DOHH2 (cell line): ENCODE measurements around the gene VAC14.

Experiments used
- H3F3A ChIP-seq: fragments of 200-600 bp; sonication (generic), shearing (Covaris generic); 2 replicates; pipeline ENCODE4 v1.6.0; 2016; ENCODE audit warnings: antibody characterized with exemption, mild to moderate bottlenecking; ENCODE audit not compliant: control insufficient read depth, insufficient read depth
- H3K27ac ChIP-seq: fragments of 200-600 bp; sonication (generic); 2 replicates; pipeline ENCODE4 v1.5.1; 2014; ENCODE audit warnings: low read depth, mild to moderate bottlenecking, low read length, moderate library complexity
- H3K27me3 ChIP-seq: fragments of 200-600 bp; sonication (generic); 2 replicates; pipeline ENCODE4 v1.6.1; 2014; ENCODE audit warnings: mild to moderate bottlenecking, low read length, mixed read lengths; ENCODE audit not compliant: control insufficient read depth
- H3K36me3 ChIP-seq: fragments of 200-600 bp; sonication (generic); 2 replicates; pipeline ENCODE4 v1.6.1; 2014; ENCODE audit warnings: mild to moderate bottlenecking, low read length, moderate library complexity, mixed read lengths; ENCODE audit not compliant: control insufficient read depth
- H3K4me1 ChIP-seq: fragments of 200-600 bp; sonication (generic); 2 replicates; pipeline ENCODE4 v1.6.1; 2014; ENCODE audit warnings: mild to moderate bottlenecking, low read length, mixed read lengths; ENCODE audit not compliant: control insufficient read depth
- H3K4me2 ChIP-seq: fragments of 200-600 bp; sonication (generic); 2 replicates; pipeline ENCODE4 v1.6.0; 2014; ENCODE audit warnings: mild to moderate bottlenecking, low read length, moderate library complexity
- H3K4me3 ChIP-seq: fragments of 200-600 bp; sonication (generic); 2 replicates; pipeline ENCODE4 v1.5.1; 2014; ENCODE audit warnings: mild to moderate bottlenecking, low read length, mixed read lengths
- H3K79me2 ChIP-seq: fragments of 200-600 bp; sonication (generic); 2 replicates; pipeline ENCODE4 v1.6.1; 2014; ENCODE audit warnings: mild to moderate bottlenecking, low read length, mixed read lengths; ENCODE audit not compliant: control insufficient read depth
- H3K9me2 ChIP-seq: fragments of 200-600 bp; sonication (generic); replicated peaks from 2 replicates; pipeline ENCODE4 v1.6.1; 2014; ENCODE audit warnings: mild to moderate bottlenecking, low read length, mixed read lengths; ENCODE audit not compliant: control insufficient read depth
- H3K9me3 ChIP-seq: fragments of 200-600 bp; sonication (generic); 2 replicates; pipeline ENCODE4 v1.6.1; 2014; ENCODE audit warnings: antibody characterized with exemption, low read length, mixed read lengths; ENCODE audit not compliant: control insufficient read depth, insufficient read depth
- H4K20me1 ChIP-seq: fragments of 200-600 bp; sonication (generic); 2 replicates; pipeline ENCODE4 v1.6.0; 2014; ENCODE audit warnings: low read depth, mild to moderate bottlenecking, antibody characterized with exemption, low read length, moderate library complexity; ENCODE audit not compliant: control insufficient read depth, insufficient read depth
- EZH2phosphoT487 ChIP-seq: fragments of 200-600 bp; sonication (generic); IDR thresholded peaks from 2 replicates; pipeline ENCODE4 v1.6.1; 2017; ENCODE audit warnings: borderline replicate concordance, mild to moderate bottlenecking, antibody characterized with exemption, low read length, moderate library complexity, mixed read lengths
- TF ChIP-seq, protein P1 (sequence below): fragments of 200-600 bp; sonication (generic); IDR thresholded peaks from one replicate; pipeline ENCODE4 v1.5.1; 2014; ENCODE audit warnings: antibody characterized with exemption, mild to moderate bottlenecking, low read depth, low read length; ENCODE audit not compliant: poor library complexity, severe bottlenecking

Gene VAC14

DNA sequence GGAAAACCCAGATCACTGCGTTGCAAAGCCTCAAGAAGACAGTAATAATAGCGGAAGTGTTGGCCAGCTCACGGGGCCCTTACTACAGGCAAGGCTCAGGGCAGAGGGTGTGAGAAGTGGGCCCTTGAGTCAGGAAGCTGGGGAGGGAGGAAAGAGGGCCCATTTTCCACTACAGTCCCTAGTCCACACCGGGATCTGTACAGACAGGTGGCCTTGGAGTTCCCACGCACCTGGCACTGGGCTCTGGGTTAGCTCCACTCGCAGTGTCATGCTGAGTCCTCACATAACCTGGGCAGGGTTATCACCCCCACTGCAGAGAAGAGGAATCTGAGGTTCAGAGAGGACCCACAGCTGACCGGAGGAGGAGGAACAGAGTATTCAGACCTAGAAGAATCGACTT lies 98.3 kb downstream of the VAC14 start:
- Histone ChIP-seq H3K4me3 (no peak overlapping the region), H4K20me1 (no peaks in the 10 kb centered on the region), H3K4me1 (no peaks in the 10 kb centered on the region), H3K27me3 (no peaks in the 10 kb centered on the region), H3K36me3 (no peaks in the 10 kb centered on the region), H3K79me2 (no peaks in the 10 kb centered on the region), H3K9me3 (no peaks in the 10 kb centered on the region), H3K27ac (no peak overlapping the region), H3F3A (no peaks in the 10 kb centered on the region), H3K9me2 (no peaks in the 10 kb centered on the region), H3K4me2 (no peak overlapping the region)
- TF ChIP-seq, protein P1, sequence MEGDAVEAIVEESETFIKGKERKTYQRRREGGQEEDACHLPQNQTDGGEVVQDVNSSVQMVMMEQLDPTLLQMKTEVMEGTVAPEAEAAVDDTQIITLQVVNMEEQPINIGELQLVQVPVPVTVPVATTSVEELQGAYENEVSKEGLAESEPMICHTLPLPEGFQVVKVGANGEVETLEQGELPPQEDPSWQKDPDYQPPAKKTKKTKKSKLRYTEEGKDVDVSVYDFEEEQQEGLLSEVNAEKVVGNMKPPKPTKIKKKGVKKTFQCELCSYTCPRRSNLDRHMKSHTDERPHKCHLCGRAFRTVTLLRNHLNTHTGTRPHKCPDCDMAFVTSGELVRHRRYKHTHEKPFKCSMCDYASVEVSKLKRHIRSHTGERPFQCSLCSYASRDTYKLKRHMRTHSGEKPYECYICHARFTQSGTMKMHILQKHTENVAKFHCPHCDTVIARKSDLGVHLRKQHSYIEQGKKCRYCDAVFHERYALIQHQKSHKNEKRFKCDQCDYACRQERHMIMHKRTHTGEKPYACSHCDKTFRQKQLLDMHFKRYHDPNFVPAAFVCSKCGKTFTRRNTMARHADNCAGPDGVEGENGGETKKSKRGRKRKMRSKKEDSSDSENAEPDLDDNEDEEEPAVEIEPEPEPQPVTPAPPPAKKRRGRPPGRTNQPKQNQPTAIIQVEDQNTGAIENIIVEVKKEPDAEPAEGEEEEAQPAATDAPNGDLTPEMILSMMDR, result no peak

GRCh38 chr16:70701998-70702397 lies 99.0 kb downstream of the VAC14 start:
- Histone ChIP-seq H3K9me3 (no peaks in the 10 kb centered on the region), H4K20me1 (no peaks in the 10 kb centered on the region), H3K4me3 (no peak overlapping the region), H3K79me2 (no peaks in the 10 kb centered on the region), H3K4me2 (no peak overlapping the region), H3K4me1 (no peaks in the 10 kb centered on the region), H3K36me3 (no peaks in the 10 kb centered on the region), H3K27me3 (no peaks in the 10 kb centered on the region), H3K9me2 (no peaks in the 10 kb centered on the region), H3K27ac (no peak overlapping the region), H3F3A (no peaks in the 10 kb centered on the region)
- TF ChIP-seq, protein P1, result no peak
- TF ChIP-seq EZH2phosphoT487, result no peak

DNA sequence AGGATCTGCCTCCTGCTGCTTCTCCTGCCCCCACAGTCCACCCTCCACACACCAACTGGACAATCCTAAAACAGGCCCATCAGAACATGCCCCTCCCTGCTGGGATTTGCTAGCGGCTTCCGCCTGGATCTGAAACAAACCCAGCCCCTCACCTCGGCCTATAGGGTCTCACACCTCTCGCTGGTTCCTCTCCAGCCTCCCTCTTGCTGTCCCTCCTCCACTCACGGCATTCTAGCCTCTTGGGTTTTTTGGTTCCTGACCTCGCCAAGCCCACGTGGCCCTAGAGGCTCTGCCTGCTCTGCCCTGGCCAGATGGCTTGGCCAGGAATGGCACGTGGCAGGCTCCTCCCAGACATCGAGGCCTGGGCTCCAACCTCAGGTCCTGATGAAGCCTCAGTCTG lies 99.4 kb downstream of the VAC14 start:
- H3K9me2 ChIP-seq, result no peaks in the 10 kb centered on the region
- H3K9me3 ChIP-seq, result no peaks in the 10 kb centered on the region
- H3K36me3 ChIP-seq, result no peaks in the 10 kb centered on the region
- no peaks in the 10 kb centered on the region for H4K20me1 ChIP-seq
- H3K27ac ChIP-seq, result no peak overlapping the region
- H3K4me2 ChIP-seq, result no peak overlapping the region
- TF ChIP-seq EZH2phosphoT487, result no peak
- TF ChIP-seq, protein P1, result no peak
- no peaks in the 10 kb centered on the region for H3K4me1 ChIP-seq
- no peaks in the 10 kb centered on the region for H3F3A ChIP-seq
- H3K4me3 ChIP-seq, result no peak overlapping the region
- no peaks in the 10 kb centered on the region for H3K79me2 ChIP-seq
- no peaks in the 10 kb centered on the region for H3K27me3 ChIP-seq

DNA sequence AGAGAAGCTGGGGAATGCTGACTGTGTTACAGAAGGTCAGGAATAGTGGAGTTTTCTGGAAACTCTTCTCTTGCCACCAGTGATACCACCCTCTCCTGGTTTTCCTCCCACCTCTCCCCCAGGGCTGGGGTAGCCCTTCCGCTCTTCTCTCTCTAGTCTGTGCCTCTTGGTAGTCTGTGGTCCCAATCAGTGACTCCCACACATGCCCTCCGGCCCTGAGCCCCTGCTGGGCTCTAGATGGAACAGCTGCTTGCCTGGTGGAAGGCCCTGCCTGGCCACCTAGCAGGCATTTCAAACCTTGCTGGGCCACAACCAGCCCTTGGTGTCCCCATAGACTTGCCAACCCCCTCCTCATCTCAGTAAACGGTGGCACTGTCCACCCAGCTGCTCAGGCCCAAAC lies 99.9 kb downstream of the VAC14 start:
- Histone ChIP-seq H3K4me3 (no peak overlapping the region), H3K27ac (no peak overlapping the region), H3K9me2 (no peaks in the 10 kb centered on the region), H3K79me2 (no peaks in the 10 kb centered on the region), H3K4me2 (no peak overlapping the region), H4K20me1 (no peaks in the 10 kb centered on the region), H3F3A (no peaks in the 10 kb centered on the region), H3K36me3 (no peaks in the 10 kb centered on the region), H3K9me3 (no peaks in the 10 kb centered on the region), H3K27me3 (no peaks in the 10 kb centered on the region), H3K4me1 (no peaks in the 10 kb centered on the region)
- TF ChIP-seq, protein P1, result no peak
- no peak for TF ChIP-seq EZH2phosphoT487
